DND-41 (cell line): ENCODE results near the gene COG6.

ENCODE experiments used
- ATAC-seq: fragments of 200-7000 bp; cut with Tn5 transposase; 3 replicates; pipeline ENCODE4 v1.9.1; 2021; ENCODE audit warnings: low read depth; ENCODE audit not compliant: insufficient read depth
- DNase-seq: peaks from one replicate; pipeline ENCODE4 v3.0.0-alpha.2; 2020
- H2AFZ ChIP-seq: 2 replicates; pipeline ENCODE4 v1.6.0; 2012; ENCODE audit warnings: low read depth, low read length
- H3K27ac ChIP-seq: 2 replicates; pipeline ENCODE4 v1.5.1; 2012; ENCODE audit warnings: low read length, inconsistent platforms
- H3K27me3 ChIP-seq: fragments of 200-600 bp; sonication (generic); 2 replicates; pipeline ENCODE4 v1.6.0; 2012; ENCODE audit warnings: low read length, mild to moderate bottlenecking, inconsistent platforms; ENCODE audit not compliant: insufficient read depth, poor library complexity
- H3K36me3 ChIP-seq: 2 replicates; pipeline ENCODE4 v1.5.1; 2012; ENCODE audit warnings: low read length, inconsistent platforms; ENCODE audit not compliant: insufficient read depth
- H3K4me1 ChIP-seq: 2 replicates; pipeline ENCODE4 v1.5.1; 2012; ENCODE audit warnings: mild to moderate bottlenecking, low read length; ENCODE audit not compliant: insufficient read depth
- H3K4me2 ChIP-seq: 2 replicates; pipeline ENCODE4 v1.6.0; 2012; ENCODE audit warnings: mild to moderate bottlenecking, moderate library complexity, low read length, inconsistent platforms; ENCODE audit not compliant: insufficient read depth
- H3K4me3 ChIP-seq, 2 experiments: fragments of 200-600 bp in 1 of 2; shearing (Covaris generic) in 1 of 2; 2 replicates each; pipeline ENCODE4 v1.5.1; 2012 to 2016; ENCODE audit warnings: inconsistent platforms in 2 of 2, low read length in 2 of 2, mild to moderate bottlenecking in 2 of 2, low read depth in 1 of 2, moderate library complexity in 1 of 2
- H3K79me2 ChIP-seq: 2 replicates; pipeline ENCODE4 v1.6.0; 2012; ENCODE audit warnings: low read length, inconsistent platforms; ENCODE audit not compliant: insufficient read depth
- H3K9ac ChIP-seq: 2 replicates; pipeline ENCODE4 v1.6.0; 2012; ENCODE audit warnings: low read depth, mild to moderate bottlenecking, inconsistent platforms, low read length, moderate library complexity
- H3K9me3 ChIP-seq: 2 replicates; pipeline ENCODE4 v1.5.1; 2012; ENCODE audit warnings: low read length, moderate library complexity, mild to moderate bottlenecking, inconsistent platforms; ENCODE audit not compliant: insufficient read depth, severe bottlenecking
- H4K20me1 ChIP-seq: 2 replicates; pipeline ENCODE4 v1.6.0; 2012; ENCODE audit warnings: low read length; ENCODE audit not compliant: insufficient read depth
- EZH2 ChIP-seq: IDR thresholded peaks from 3 replicates; pipeline ENCODE4 v1.6.1; 2012; ENCODE audit warnings: borderline replicate concordance, low read depth, mild to moderate bottlenecking, moderate library complexity, low read length, inconsistent platforms; ENCODE audit not compliant: severe bottlenecking
- TF ChIP-seq, protein P1 (sequence below): IDR thresholded peaks from 2 replicates; pipeline ENCODE4 v1.5.1; 2012; ENCODE audit warnings: borderline replicate concordance, low read length, moderate library complexity, mild to moderate bottlenecking; ENCODE audit not compliant: poor library complexity, severe bottlenecking; ENCODE audit errors: extremely low read depth

The COG6 gene

DNA sequence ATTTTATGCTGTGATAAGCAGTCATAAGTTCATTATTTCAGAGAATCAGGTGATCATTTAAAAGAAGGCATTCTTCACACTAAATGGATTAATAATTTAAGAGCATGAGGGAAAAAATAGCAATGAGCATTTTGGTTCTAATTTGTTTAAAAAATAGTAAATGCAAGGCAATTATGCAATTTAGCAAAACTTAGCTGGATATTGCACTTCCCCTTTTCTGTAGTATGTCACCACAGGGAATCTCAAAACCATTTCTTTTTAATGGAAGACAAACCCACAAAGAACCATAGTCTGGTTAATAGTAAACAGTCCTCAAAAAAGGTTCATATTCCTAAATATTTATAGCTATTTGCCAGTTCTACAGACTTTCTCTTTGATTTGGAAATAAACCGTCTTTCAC, 30.2 kb downstream of the COG6 start:
- Histone ChIP-seq H3K9ac (no peak overlapping the region), H4K20me1 (no peaks in the 10 kb centered on the region), H3K27ac (no peak overlapping the region), H3K4me3 (no peak overlapping the region), H3K4me2 (no peak overlapping the region), H3K4me1 (no peaks in the 10 kb centered on the region), H3K36me3 (peaks cover 22% of the 10 kb centered on the region), H2AFZ (no peak overlapping the region), H3K9me3 (no peaks in the 10 kb centered on the region), H3K79me2 (no peaks in the 10 kb centered on the region), H3K27me3 (no peaks in the 10 kb centered on the region)
- DNase-seq (no peak), ATAC-seq (no peak)
- TF ChIP-seq, protein P1, sequence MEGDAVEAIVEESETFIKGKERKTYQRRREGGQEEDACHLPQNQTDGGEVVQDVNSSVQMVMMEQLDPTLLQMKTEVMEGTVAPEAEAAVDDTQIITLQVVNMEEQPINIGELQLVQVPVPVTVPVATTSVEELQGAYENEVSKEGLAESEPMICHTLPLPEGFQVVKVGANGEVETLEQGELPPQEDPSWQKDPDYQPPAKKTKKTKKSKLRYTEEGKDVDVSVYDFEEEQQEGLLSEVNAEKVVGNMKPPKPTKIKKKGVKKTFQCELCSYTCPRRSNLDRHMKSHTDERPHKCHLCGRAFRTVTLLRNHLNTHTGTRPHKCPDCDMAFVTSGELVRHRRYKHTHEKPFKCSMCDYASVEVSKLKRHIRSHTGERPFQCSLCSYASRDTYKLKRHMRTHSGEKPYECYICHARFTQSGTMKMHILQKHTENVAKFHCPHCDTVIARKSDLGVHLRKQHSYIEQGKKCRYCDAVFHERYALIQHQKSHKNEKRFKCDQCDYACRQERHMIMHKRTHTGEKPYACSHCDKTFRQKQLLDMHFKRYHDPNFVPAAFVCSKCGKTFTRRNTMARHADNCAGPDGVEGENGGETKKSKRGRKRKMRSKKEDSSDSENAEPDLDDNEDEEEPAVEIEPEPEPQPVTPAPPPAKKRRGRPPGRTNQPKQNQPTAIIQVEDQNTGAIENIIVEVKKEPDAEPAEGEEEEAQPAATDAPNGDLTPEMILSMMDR, result no peak

DNA sequence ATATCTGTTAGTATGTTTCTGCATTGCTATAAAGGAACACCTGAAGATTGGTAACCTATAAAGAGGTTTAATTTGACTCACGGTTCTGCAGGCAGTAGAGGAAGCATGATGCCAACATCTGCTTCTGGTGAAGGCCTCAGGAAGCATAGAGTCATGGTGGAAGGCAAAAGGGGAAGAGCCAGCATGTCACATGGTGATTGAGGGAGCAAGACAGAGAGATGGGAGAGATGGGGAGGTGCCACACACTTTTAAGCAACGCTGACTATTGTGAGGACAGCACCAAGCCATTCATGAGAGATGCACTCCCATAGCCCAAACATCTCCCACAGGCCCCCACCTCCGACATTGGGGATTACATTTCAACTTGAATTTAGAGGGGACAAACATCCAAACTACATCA, 32.8 kb downstream of the COG6 start:
- Histone ChIP-seq H3K27me3 (no peaks in the 10 kb centered on the region), H3K9ac (no peak overlapping the region), H3K4me3 (no peak overlapping the region), H3K4me2 (no peak overlapping the region), H3K79me2 (no peaks in the 10 kb centered on the region), H3K27ac (no peak overlapping the region), H4K20me1 (no peaks in the 10 kb centered on the region), H3K4me1 (no peaks in the 10 kb centered on the region), H2AFZ (no peak overlapping the region), H3K9me3 (no peaks in the 10 kb centered on the region), H3K36me3 (peaks cover 16% of the 10 kb centered on the region)
- no peak for DNase-seq
- ATAC-seq, result no peak
- TF ChIP-seq, protein P1, result no peak
- no peak for TF ChIP-seq EZH2

DNA sequence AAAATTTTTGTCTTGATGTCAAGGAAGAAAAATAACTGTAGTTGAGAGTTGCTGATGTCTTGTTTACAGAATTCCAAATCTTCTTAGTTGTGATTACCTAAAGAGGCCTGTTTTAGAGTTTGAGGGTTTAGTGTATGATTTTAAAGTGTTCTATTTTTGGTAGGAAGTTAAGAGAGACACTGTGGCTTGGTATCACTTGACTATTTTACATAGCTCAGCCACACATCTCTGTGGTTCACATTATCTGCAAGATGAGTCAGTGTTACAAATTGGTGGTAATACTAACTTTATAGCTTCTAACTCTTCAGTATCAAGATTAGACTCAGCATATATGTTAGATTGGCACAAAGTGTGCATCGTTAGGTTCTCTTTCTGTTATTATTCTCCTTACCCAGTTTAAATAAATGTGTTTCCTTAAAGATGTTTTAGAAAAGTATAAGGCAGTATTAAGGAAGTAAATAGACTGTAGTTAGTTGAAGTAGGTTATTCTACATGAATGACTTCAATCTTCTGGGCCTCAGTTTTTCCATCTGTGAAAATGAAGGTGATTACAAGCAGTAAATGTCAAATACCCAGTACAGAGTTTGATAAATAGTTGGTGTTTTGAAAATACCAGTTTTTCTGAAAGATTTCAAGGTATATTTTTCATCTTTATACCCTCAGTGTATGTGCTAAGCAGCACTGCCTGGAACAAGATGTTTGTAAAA, 33.4 kb downstream of the COG6 start:
- Histone ChIP-seq H3K27ac (no peak overlapping the region), H2AFZ (no peak overlapping the region), H3K9me3 (no peaks in the 10 kb centered on the region), H3K27me3 (no peaks in the 10 kb centered on the region), H3K4me3 (no peak overlapping the region), H3K79me2 (no peaks in the 10 kb centered on the region), H4K20me1 (no peaks in the 10 kb centered on the region), H3K4me1 (no peaks in the 10 kb centered on the region), H3K36me3 (peaks cover 16% of the 10 kb centered on the region), H3K9ac (no peak overlapping the region), H3K4me2 (no peak overlapping the region)
- no peak for TF ChIP-seq EZH2
- TF ChIP-seq, protein P1, result no peak
- DNase-seq (no peak), ATAC-seq (no peak)
